ENCODE measurements around the gene RFX8.
"Not testable (repeated sequence)": the region's sequence is repeated elsewhere in the genome, so short reads cannot be mapped to it uniquely, and the experiment has no call there.

RFX8 gene

DNA sequence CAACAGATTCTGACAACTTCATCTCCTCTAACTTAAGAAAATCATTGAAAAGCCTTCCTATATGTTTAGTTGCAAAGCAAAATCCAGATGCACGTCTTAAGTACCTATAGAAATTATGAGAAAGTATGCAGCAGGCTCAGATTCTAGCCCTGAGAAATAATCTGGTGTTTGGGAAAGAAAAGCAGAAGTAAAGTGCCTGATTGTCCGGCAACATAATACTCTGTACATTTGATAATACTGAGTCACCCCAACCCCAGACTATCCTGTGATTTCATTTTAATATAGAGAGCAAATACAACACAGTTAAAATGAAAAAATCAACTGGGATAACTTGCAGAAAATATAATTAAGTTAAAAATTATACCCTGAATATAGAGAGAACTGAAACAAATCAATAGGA, 13.5 kb downstream of the RFX8 start:
- Histone ChIP-seq H3K4me1 (ENCODE audit: insufficient read depth, low read length) (no peaks in the 10 kb centered on the region), H3K27me3 (ENCODE audit: insufficient read depth, low read length, poor library complexity) (no peaks in the 10 kb centered on the region), H3K4me3 (ENCODE audit: low read depth in 1 of 2, low read length in 2 of 2) (no peak overlapping the region), H3K4me2 (ENCODE audit: insufficient read depth, low read length) (no peak overlapping the region), H2AFZ (ENCODE audit: low read depth, low read length) (no peak overlapping the region), H3K27ac (ENCODE audit: low read length) (no peak overlapping the region), H4K20me1 (ENCODE audit: insufficient read depth, low read length) (no peaks in the 10 kb centered on the region), H3K9me3 (ENCODE audit: insufficient read depth, low read length, severe bottlenecking) (no peaks in the 10 kb centered on the region), H3K36me3 (ENCODE audit: insufficient read depth, low read length) (peaks cover 53% of the 10 kb centered on the region), H3K79me2 (ENCODE audit: insufficient read depth, low read length) (0 out of 2 replicates have a peak, but pooled peaks cover 3% of the 10 kb centered on the region), H3K9ac (ENCODE audit: low read depth, low read length) (no peak overlapping the region)
- DNase-seq (no peak), ATAC-seq (ENCODE audit: insufficient read depth, low read depth) (no peak)
- TF ChIP-seq EZH2 (IDR thresholded peaks at IDR 0.05; ENCODE audit: borderline replicate concordance, low read depth, low read length, severe bottlenecking) = no peak
- no peak for TF ChIP-seq CTCF (IDR thresholded peaks at IDR 0.05; ENCODE audit: borderline replicate concordance, extremely low read depth, low read length, poor library complexity, severe bottlenecking)

GRCh38 chr2:101454408-101454807, 20.5 kb downstream of the RFX8 start:
- peaks cover 16% of the 10 kb centered on the region for H3K36me3 ChIP-seq (ENCODE audit: insufficient read depth, low read length)
- not testable (repeated sequence) for H3K27me3 ChIP-seq (ENCODE audit: insufficient read depth, low read length, poor library complexity); H3K4me2 ChIP-seq (ENCODE audit: insufficient read depth, low read length); H3K79me2 ChIP-seq (ENCODE audit: insufficient read depth, low read length); H2AFZ ChIP-seq (ENCODE audit: low read depth, low read length); H3K9ac ChIP-seq (ENCODE audit: low read depth, low read length); DNase-seq; H3K27ac ChIP-seq (ENCODE audit: low read length); H3K4me1 ChIP-seq (ENCODE audit: insufficient read depth, low read length); H4K20me1 ChIP-seq (ENCODE audit: insufficient read depth, low read length); ATAC-seq (ENCODE audit: insufficient read depth, low read depth); H3K9me3 ChIP-seq (ENCODE audit: insufficient read depth, low read length, severe bottlenecking); H3K4me3 ChIP-seq (ENCODE audit: low read depth in 1 of 2, low read length in 2 of 2)

- Histone ChIP-seq H3K36me3 (ENCODE audit: insufficient read depth, low read length) (peaks cover 34% of the 10 kb centered on the region), H3K9ac (ENCODE audit: low read depth, low read length) (no peak overlapping the region), H3K79me2 (ENCODE audit: insufficient read depth, low read length) (0 out of 2 replicates have a peak, but pooled peaks cover 2% of the 10 kb centered on the region), H3K4me1 (ENCODE audit: insufficient read depth, low read length) (peaks cover 23% of the 10 kb centered on the region), H2AFZ (ENCODE audit: low read depth, low read length) (no peak overlapping the region), H3K4me2 (ENCODE audit: insufficient read depth, low read length) (no peak overlapping the region), H3K4me3 (ENCODE audit: low read depth in 1 of 2, low read length in 2 of 2) (no peak overlapping the region), H3K27ac (ENCODE audit: low read length) (no peak overlapping the region), H4K20me1 (ENCODE audit: insufficient read depth, low read length) (no peaks in the 10 kb centered on the region), H3K9me3 (ENCODE audit: insufficient read depth, low read length, severe bottlenecking) (no peaks in the 10 kb centered on the region), H3K27me3 (ENCODE audit: insufficient read depth, low read length, poor library complexity) (no peaks in the 10 kb centered on the region)
- ATAC-seq (ENCODE audit: insufficient read depth, low read depth) (no peak), DNase-seq (no peak)
- no peak for TF ChIP-seq EZH2 (IDR thresholded peaks at IDR 0.05; ENCODE audit: borderline replicate concordance, low read depth, low read length, severe bottlenecking)
- TF ChIP-seq CTCF (IDR thresholded peaks at IDR 0.05; ENCODE audit: borderline replicate concordance, extremely low read depth, low read length, poor library complexity, severe bottlenecking) = no peak
Observed at GRCh38 chr2:101450965-101451364, 23.9 kb downstream of the RFX8 start.

GRCh38 chr2:101446869-101447268, 28.0 kb downstream of the RFX8 start:
- Histone ChIP-seq H3K4me1 (ENCODE audit: insufficient read depth, low read length) (peaks cover 39% of the 10 kb centered on the region), H3K9me3 (ENCODE audit: insufficient read depth, low read length, severe bottlenecking) (no peaks in the 10 kb centered on the region), H3K36me3 (ENCODE audit: insufficient read depth, low read length) (peaks cover 40% of the 10 kb centered on the region), H3K79me2 (ENCODE audit: insufficient read depth, low read length) (peaks cover 13% of the 10 kb centered on the region; the same call in 1 of the 2 replicates), H3K9ac (ENCODE audit: low read depth, low read length) (no peak overlapping the region), H4K20me1 (ENCODE audit: insufficient read depth, low read length) (no peaks in the 10 kb centered on the region), H2AFZ (ENCODE audit: low read depth, low read length) (no peak overlapping the region), H3K27me3 (ENCODE audit: insufficient read depth, low read length, poor library complexity) (no peaks in the 10 kb centered on the region), H3K4me3 (ENCODE audit: low read depth in 1 of 2, low read length in 2 of 2) (no peak overlapping the region), H3K27ac (ENCODE audit: low read length) (peak overlapping the region; percentile 55; the same call in 1 of the 2 replicates), H3K4me2 (ENCODE audit: insufficient read depth, low read length) (no peak overlapping the region)
- no peak for TF ChIP-seq EZH2 (IDR thresholded peaks at IDR 0.05; ENCODE audit: borderline replicate concordance, low read depth, low read length, severe bottlenecking)
- DNase-seq (peak; percentile 48), ATAC-seq (ENCODE audit: insufficient read depth, low read depth) (peak; percentile 90)

Data from DND-41 (cell line).